Raji (cell line): ENCODE results near the gene PHLPP1.

Experiments used
- POLR2A ChIP-seq: IDR thresholded peaks from 2 replicates; pipeline ENCODE4 v1.6.1; 2011; ENCODE audit warnings: low read depth, low read length, control low read depth; ENCODE audit not compliant: insufficient read depth

The PHLPP1 gene

DNA sequence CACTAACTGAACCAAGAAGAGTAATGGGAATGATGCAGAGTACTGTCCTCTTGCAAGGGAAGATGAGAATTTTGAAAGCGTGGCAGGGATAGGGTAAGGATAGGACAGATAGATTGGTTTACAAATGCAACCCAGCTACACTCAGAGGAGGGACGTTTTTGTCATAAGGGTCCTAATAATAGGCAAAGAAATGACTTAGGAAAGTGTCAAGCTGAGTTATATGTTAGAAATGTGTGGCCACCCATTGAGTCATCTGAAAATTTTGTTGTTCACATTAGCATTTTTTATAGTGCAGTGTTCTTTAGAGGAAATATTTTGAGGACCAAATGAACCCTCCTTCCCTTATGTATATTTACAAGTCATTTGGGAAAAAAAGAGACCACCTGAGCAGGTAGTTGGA is 137.5 kb downstream of the PHLPP1 start:
- no peak for TF ChIP-seq POLR2A

DNA sequence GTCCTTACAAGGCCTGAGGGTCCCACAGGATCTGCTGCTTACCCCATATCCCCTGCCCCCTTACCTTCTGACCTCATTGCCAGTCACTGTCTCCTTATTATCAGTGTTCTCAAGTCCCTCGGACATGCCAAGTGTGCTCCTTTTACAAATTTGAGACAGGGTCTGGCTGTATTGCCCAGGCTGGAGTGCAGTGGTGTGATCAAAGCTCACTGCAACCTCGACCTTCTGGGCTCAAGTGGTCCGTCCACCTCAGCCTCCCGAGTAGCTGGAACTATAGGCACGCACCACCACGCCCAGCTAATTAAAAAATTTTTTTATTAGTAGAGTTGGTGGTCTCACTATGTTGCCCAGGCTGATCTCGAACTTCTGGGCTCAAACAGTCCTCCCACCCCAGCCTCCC is 141.0 kb downstream of the PHLPP1 start:
- no peak for TF ChIP-seq POLR2A

DNA sequence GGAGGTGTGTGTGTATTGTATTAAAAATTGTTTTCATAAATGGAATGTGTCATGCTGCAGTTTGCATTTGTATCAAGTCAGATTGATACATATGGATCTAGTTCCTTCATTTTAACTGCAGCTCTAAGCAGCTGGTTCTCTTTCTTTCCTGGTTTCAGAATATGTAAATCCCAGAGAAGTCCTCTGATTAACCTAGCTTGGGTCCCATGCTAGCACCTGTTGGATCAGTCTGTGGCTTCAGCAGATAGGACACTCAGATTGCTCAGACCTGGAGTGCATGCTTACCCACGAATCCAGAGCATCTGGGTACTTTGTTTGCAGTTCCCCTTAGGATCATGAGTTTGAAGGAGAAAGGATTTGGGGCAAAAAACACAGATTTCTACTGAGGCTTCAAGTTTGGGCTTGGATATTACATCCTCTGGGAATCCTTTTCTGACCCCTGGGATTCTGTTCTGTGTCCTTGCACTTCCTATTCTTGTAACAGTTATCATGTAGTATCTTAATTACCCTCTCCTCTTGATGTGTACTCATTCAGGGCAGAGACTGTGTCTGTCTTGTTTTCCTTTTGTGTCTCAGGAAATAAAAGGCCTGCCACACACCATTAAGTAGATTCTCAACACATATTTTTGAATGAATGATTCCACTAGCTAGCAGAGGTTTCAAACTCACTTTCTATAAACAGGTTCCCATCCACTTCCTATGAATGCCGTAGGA is 142.1 kb downstream of the PHLPP1 start:
- no peak for TF ChIP-seq POLR2A

DNA sequence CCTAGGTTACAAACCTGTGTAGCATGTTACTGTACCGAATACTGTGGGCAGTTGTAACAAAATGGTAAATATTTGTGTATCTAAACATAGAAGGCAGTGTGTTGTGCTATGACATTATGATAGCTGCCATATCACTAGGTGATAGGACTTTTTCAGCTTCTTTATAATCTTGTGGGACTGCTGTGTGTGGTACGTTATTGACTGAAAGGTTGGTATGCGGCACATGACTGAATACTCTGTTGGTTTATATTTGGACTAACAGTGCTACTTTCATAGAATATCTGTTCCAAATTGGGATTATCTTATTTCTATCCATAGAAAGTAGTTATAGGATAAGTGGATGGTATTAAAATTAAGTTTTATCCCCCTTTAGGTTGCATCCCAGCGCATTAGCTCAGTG is 144.7 kb downstream of the PHLPP1 start:
- TF ChIP-seq POLR2A = no peak

DNA sequence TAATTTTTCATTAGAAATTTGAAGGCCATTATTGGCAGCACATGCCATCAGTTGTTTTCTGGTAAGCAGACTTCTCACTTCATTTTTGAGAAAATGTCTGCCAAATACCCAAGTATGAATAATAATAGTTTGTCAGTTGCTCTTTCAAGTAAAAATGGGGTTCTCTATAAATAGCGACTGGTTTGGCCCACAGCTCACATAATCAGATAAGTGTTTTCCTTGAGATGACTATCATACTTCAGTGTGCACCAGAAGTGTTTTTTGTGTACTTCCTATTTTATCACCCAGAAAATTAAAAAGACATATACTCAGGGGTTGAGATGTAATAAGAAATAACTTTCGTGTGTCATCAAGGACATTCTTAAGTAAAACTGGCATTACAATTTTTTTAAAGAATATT is 147.1 kb downstream of the PHLPP1 start:
- no peak for TF ChIP-seq POLR2A

DNA sequence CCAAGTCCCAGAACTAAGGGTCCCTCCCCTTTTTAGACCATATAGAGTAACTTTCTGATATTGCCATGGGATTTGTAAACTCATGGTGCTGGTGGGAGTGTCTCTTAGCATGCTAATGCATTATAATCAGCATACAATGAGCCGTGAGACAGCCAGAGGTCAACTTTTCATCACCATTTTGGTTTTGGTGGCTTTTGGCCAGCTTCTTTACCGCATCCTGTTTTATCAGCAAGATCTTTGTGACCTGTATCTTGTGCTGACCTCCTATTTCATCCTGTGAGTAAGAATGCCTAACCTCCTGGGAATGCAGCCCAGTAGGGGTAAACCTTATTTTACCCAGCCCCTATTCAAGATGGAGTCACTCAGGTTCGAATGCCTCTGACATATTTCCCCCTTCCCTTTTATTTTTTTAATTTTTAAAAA is 148.2 kb downstream of the PHLPP1 start:
- no peak for TF ChIP-seq POLR2A

DNA sequence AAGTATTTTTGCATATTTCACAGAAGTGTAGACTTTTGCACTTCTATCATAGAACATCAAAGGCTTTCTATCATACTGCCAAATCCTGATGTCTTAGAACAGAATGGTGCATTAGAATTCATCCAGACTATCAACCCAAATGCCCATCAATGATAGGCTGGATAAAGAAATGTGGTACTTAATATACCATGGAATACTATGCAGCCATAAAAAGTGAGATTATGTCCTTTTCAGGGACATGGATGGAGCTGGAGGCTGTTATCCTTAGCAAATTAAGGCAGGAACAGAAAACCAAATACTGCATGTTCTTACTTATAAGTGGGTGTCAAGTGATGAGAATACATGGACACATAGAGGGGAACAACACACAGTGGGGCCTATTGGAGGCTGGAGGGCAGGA is 150.2 kb downstream of the PHLPP1 start:
- TF ChIP-seq POLR2A = no peak

DNA sequence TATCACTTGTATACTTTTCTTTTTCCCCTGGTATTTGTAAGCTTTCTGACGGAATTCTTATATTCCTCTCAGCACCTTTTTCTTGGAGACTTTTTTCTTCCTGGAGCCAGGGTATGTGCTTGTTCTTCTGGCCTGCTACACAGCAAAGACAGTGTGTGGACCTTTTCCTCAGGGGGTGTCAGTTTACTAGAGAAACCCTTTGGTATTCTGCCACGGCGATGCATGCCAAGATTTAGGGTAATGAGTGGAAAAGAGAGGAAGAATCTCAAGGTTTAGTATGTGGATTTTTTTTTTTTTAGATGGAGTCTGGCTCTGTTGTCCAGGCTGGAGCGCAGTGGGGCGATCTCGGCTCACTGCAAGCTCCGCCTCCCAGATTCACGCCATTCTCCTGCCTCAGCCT is 152.2 kb downstream of the PHLPP1 start:
- TF ChIP-seq POLR2A = no peak

DNA sequence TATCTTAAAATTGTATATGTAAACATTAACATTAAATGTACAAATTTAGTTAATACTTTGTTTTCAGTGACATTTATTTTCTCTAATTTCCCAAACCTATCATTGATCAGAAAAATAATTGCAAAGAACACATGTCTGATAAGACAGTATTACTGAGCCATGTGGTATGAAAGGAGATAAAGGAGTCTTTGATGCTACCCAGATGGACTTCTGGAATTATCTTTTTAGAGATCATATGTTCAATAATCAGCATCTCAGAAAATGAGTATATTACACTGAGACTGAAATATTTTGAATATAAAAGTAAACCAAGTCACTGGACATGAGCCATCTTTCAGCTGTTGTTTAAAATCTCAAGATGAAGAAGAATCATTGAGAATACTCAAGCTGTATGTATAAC is 153.3 kb downstream of the PHLPP1 start:
- TF ChIP-seq POLR2A = no peak

DNA sequence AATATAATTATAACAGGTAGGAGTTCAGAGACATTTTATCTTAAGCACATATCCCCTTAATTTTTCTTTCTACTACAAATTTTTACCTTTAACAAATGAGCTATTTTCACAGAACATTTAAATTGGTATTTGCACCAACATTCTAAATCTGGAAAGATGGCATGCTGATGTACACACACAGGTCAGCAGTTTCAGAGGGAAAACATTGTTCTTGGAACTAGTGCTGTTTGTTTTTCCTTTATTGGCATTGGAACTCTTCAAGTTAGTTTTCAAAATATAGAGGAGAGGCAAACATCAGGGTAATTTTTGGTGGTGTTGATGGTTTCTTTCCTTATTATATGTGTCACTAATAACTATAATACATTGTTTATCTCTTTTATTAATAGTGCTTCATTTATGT is 155.3 kb downstream of the PHLPP1 start:
- TF ChIP-seq POLR2A = no peak

DNA sequence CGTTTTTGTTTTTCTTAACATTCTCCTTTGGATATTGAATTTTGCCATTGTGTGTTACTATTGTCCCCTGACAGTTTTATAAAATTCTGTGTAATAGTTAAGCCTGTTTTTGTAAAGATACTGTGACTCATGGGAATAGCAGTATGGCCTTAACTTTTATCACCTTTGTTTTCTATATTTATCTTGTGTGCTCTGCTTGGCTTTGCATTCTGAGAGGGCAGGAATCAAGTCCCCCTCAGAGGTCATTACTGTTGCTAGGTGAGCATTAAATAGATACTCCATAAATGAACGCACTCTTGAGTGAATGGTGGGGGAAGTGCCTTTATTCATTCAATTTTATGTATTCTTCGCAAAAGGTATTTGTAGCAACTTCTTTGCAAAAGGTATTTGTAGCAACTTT is 160.0 kb downstream of the PHLPP1 start:
- TF ChIP-seq POLR2A = no peak

DNA sequence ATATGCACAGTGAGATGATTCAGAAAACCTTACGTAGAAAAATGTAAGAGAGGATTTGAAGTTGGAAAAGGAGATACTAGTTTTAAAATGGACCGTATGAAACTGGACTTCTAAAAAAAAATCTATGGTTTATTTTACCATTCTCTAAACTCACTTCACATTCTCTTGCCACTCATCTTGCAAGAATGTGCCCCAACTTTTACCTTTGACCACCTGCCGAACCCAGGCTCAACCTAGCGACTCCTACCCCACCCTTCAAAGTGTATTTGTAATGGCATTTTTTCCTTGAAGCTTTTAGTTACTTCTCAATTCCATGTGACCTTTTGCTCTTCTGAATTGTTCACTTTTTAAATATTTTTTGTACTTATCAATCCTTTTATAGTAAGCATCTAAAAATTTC is 160.8 kb downstream of the PHLPP1 start:
- no peak for TF ChIP-seq POLR2A

DNA sequence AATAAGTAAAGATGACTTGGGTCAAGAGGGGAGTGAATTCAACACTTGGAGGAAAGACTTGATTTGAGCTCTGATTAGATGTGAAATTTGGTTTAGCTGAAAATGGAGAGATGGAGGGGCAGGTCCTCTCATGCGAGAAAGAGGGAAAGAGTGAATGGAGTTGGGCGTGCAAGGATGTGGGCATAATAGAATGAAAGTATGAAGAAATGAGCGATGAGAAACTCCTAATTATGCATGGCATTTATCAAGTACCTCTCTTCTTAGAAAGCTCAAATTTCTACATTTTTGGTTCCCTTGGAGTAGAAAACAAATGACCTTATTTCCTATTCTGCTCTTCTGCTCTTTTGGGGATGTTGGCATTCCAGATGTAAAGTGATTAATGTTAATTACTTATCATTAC is 161.5 kb downstream of the PHLPP1 start:
- no peak for TF ChIP-seq POLR2A

DNA sequence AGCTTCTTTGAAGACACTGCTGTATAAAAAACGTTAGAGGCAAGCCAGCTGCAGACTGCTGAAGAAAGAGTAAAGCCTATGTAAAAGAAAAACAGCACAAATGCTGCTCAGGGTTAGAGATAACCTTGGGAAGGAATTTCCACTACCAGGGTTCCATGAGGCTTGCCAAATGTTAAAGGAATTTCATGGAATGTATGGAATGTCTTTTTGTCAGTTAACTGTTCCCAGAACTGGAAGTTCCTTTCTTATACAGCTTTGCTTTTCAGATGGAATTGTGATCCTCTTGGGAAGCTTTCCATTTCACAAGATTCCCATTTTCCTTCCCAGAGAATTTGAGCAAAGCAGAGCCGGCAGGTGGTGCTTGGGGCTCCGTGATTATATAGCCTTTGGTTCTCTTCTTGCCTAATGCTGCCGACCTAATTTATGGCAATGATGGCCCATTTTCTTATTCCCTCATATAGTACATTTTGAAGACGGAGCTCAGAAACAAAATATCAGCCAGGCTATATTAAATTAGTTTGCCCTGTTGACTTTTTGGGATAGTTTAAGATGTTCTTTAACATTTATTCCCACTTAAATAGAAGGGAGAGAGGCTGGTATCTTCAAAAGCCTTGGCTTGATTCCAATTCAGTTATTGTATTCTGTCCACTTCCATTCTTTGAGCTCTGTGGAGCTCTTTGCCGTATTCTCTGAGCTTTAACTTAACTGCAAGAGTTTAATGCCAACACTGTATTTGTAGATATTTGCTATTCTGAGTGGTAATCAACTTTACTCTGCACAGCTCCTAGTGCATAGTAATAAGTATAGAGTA is 162.3 kb downstream of the PHLPP1 start:
- no peak for TF ChIP-seq POLR2A

DNA sequence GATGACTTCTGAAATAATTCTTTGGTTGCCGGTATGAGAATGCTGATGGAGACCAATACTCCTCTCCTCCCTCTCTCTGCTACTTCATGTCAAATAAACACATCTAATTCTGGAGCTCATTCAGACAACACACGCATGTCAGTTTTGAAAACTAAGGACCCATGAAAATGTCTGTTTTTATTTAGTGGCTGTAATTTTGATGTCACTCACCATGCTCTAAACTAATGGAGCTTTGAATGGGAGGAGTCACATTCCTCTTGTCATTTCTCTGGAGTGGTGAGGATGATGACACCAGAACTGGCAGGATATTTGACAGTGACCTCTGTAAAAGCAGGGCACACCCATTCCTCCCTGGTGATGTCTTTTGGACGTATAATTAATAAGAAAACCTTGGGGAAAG is 163.0 kb downstream of the PHLPP1 start:
- no peak for TF ChIP-seq POLR2A

DNA sequence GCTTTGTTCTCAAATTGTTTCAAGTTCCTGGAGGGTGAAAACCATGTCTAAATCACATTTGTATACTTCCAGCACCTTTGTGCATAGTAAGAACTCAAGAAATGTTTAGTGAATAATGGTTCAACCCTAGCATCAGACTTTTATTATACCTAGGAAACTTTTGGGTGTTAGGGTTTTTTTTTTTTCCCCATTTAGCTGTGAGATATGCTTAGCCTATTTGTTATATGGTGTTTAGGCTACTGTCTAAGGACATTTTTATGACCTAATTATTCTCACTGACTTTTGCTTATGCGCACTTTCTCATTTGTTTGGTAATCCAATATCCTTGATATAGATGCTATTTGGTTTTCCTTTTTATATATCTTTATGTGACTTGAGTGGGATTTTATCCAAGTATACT is 164.7 kb downstream of the PHLPP1 start:
- no peak for TF ChIP-seq POLR2A
